Vagina (tissue), 2 donors: ENCODE results near the gene HEPN1. TPM values are rescaled to one million over a fixed set of nuclear protein-coding genes. Genes with fewer than 3 reads are reported as not detected.

Experiments
- DNase-seq, 2 donors: peaks; one replicate each; pipeline ENCODE4 v3.0.0-alpha.2; 2017; ENCODE audit errors: extremely low spot score in 2 of 2
- H3K27ac ChIP-seq: fragments of 200-600 bp; sonication (generic); one replicate; pipeline ENCODE4 v1.5.1; 2019
- H3K27me3 ChIP-seq: fragments of 200-600 bp; sonication (generic); one replicate; pipeline ENCODE4 v1.5.1; 2019
- H3K36me3 ChIP-seq, 2 donors: fragments of 200-600 bp; sonication (generic); one replicate each; pipeline ENCODE4 v1.5.1; 2017 to 2019
- H3K4me1 ChIP-seq: fragments of 200-600 bp; sonication (generic); one replicate; pipeline ENCODE4 v1.5.1; 2019
- H3K4me3 ChIP-seq, 2 donors: fragments of 200-600 bp; sonication (generic); 1 replicate in 1 of 2; 2 replicates in 1 of 2; pipeline ENCODE4 v1.5.1; 2016 to 2019
- H3K9me3 ChIP-seq: fragments of 200-600 bp; sonication (generic); one replicate; pipeline ENCODE4 v1.5.1; 2019
- POLR2A ChIP-seq, 2 donors: fragments of 450-650 bp; IDR thresholded peaks; one replicate each; pipeline ENCODE4 v1.6.1; 2017; ENCODE audit warnings: antibody characterized with exemption in 2 of 2, mild to moderate bottlenecking in 2 of 2, moderate library complexity in 2 of 2
- POLR2AphosphoS5 ChIP-seq, 2 donors: sonication (generic); formaldehyde crosslinking; IDR thresholded peaks; one replicate each; pipeline ENCODE4 v1.9.0; 2017; ENCODE audit warnings: antibody characterized with exemption in 2 of 2, mild to moderate bottlenecking in 2 of 2, low read depth in 1 of 2; ENCODE audit not compliant: insufficient read depth in 1 of 2
- intact Hi-C: fragments of 100-400 bp; cut with DNase I; formaldehyde crosslinking; loops from one replicate; pipeline ENCODE4 v1.15.1; 2023
- total RNA-seq: library from RNA; depleted of rRNA; stranded (reverse); fragments of >200 nt; gene quantifications from one replicate; pipeline ENCODE4 v1.2.3, GENCODE V29; 2016
- TF ChIP-seq, protein P1 (sequence below), 3 experiments: fragments of 450-650 bp in 2 of 3; fragments of 200-600 bp in 1 of 3; sonication (generic) in 1 of 3; IDR thresholded peaks; one replicate each; pipeline ENCODE4 v1.5.1; 2017 to 2019; ENCODE audit warnings: antibody characterized with exemption in 3 of 3, mild to moderate bottlenecking in 2 of 3, moderate library complexity in 2 of 3

Gene HEPN1
- total RNA-seq = not detected

- Histone ChIP-seq H3K9me3 (no peaks in the 10 kb centered on the region), H3K4me1 (no peaks in the 10 kb centered on the region), H3K27me3 (no peaks in the 10 kb centered on the region), H3K36me3 (no peaks in the 10 kb centered on the region), H3K27ac (no peak within 1 kb of the TSS), H3K4me3 (no peak within 1 kb of the TSS)
- intact Hi-C loops = no loop called here
- TF ChIP-seq POLR2A (IDR thresholded peaks at IDR 0.05) (no peak), POLR2AphosphoS5 (IDR thresholded peaks at IDR 0.05; ENCODE audit: insufficient read depth in 1 of 2, low read depth in 1 of 2) (no peak)
- TF ChIP-seq, protein P1, sequence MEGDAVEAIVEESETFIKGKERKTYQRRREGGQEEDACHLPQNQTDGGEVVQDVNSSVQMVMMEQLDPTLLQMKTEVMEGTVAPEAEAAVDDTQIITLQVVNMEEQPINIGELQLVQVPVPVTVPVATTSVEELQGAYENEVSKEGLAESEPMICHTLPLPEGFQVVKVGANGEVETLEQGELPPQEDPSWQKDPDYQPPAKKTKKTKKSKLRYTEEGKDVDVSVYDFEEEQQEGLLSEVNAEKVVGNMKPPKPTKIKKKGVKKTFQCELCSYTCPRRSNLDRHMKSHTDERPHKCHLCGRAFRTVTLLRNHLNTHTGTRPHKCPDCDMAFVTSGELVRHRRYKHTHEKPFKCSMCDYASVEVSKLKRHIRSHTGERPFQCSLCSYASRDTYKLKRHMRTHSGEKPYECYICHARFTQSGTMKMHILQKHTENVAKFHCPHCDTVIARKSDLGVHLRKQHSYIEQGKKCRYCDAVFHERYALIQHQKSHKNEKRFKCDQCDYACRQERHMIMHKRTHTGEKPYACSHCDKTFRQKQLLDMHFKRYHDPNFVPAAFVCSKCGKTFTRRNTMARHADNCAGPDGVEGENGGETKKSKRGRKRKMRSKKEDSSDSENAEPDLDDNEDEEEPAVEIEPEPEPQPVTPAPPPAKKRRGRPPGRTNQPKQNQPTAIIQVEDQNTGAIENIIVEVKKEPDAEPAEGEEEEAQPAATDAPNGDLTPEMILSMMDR (IDR thresholded peaks at IDR 0.05) = no peak
- DNase-seq = no peak
These were observed at the start of gene HEPN1 for GRCh38 chr11:124918950-124919349. TSS of gene HEPN1 (plus strand) at chr11:124919250.

DNA sequence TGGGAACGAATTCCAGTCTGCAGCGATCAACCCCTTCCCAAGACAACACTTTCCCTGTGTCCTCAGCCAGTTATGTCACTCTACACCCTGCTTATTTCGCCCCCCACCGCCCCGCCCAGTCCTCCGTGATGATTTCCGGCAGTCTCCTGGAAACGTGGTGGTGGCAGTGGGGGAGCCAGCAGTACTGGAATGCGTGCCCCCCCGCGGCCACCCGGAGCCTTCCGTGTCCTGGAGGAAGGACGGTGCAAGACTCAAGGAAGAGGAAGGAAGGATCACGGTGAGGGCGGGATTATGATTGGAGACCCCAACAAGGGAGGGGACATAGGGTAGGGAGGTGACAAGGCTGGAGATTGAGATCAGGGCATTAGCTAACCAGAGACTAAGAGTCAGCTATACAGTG, 49.7 kb upstream of the HEPN1 start:
- Histone ChIP-seq H3K9me3 (no peaks in the 10 kb centered on the region), H3K4me1 (peaks cover 27% of the 10 kb centered on the region), H3K27me3 (peaks cover 9% of the 10 kb centered on the region), H3K36me3 (no peaks in the 10 kb centered on the region), H3K4me3 (no peak overlapping the region), H3K27ac (no peak overlapping the region)
- TF ChIP-seq, protein P1 (IDR thresholded peaks at IDR 0.05) = no peak
- TF ChIP-seq POLR2AphosphoS5 (IDR thresholded peaks at IDR 0.05; ENCODE audit: insufficient read depth in 1 of 2, low read depth in 1 of 2) = no peak
- no peak for TF ChIP-seq POLR2A (IDR thresholded peaks at IDR 0.05)
- no peak for DNase-seq
- intact Hi-C loops = no loop called here

GRCh38 chr11:124869856-124870387, 49.1 kb upstream of the HEPN1 start:
- H3K4me1 ChIP-seq = peaks cover 22% of the 10 kb centered on the region
- no peak overlapping the region for H3K4me3 ChIP-seq
- TF ChIP-seq POLR2AphosphoS5 (IDR thresholded peaks at IDR 0.05; ENCODE audit: insufficient read depth in 1 of 2, low read depth in 1 of 2) = no peak
- TF ChIP-seq POLR2A (IDR thresholded peaks at IDR 0.05) = no peak
- TF ChIP-seq, protein P1 (IDR thresholded peaks at IDR 0.05) = no peak
- peaks cover 9% of the 10 kb centered on the region for H3K27me3 ChIP-seq
- H3K36me3 ChIP-seq = no peaks in the 10 kb centered on the region
- intact Hi-C loops = no loop called here
- no peak for DNase-seq
- H3K27ac ChIP-seq = no peak overlapping the region
- no peaks in the 10 kb centered on the region for H3K9me3 ChIP-seq

- H3K36me3 ChIP-seq = no peaks in the 10 kb centered on the region
- no peak for DNase-seq
- H3K27ac ChIP-seq = no peak overlapping the region
- no peak overlapping the region for H3K4me3 ChIP-seq
- H3K4me1 ChIP-seq = peaks cover 18% of the 10 kb centered on the region
- H3K27me3 ChIP-seq = peaks cover 9% of the 10 kb centered on the region
- H3K9me3 ChIP-seq = no peaks in the 10 kb centered on the region
- TF ChIP-seq POLR2AphosphoS5 (IDR thresholded peaks at IDR 0.05; ENCODE audit: insufficient read depth in 1 of 2, low read depth in 1 of 2) (no peak), POLR2A (IDR thresholded peaks at IDR 0.05) (no peak)
- TF ChIP-seq, protein P1 (IDR thresholded peaks at IDR 0.05) = no peak
- intact Hi-C loops = no loop called here
These were observed 48.6 kb upstream of the HEPN1 start for GRCh38 chr11:124870430-124870829.

- intact Hi-C loops = no loop called here
- no peak for DNase-seq
- TF ChIP-seq, protein P1 (IDR thresholded peaks at IDR 0.05) = no peak
- TF ChIP-seq POLR2AphosphoS5 (IDR thresholded peaks at IDR 0.05; ENCODE audit: insufficient read depth in 1 of 2, low read depth in 1 of 2) (no peak), POLR2A (IDR thresholded peaks at IDR 0.05) (no peak)
- Histone ChIP-seq H3K4me3 (no peak overlapping the region), H3K9me3 (no peaks in the 10 kb centered on the region), H3K27me3 (peaks cover 9% of the 10 kb centered on the region), H3K36me3 (no peaks in the 10 kb centered on the region), H3K27ac (no peak overlapping the region), H3K4me1 (peaks cover 24% of the 10 kb centered on the region)
These were observed 46.8 kb upstream of the HEPN1 start for GRCh38 chr11:124872280-124872679.
